ENCODE data around the gene COL9A1.

The COL9A1 gene

DNA sequence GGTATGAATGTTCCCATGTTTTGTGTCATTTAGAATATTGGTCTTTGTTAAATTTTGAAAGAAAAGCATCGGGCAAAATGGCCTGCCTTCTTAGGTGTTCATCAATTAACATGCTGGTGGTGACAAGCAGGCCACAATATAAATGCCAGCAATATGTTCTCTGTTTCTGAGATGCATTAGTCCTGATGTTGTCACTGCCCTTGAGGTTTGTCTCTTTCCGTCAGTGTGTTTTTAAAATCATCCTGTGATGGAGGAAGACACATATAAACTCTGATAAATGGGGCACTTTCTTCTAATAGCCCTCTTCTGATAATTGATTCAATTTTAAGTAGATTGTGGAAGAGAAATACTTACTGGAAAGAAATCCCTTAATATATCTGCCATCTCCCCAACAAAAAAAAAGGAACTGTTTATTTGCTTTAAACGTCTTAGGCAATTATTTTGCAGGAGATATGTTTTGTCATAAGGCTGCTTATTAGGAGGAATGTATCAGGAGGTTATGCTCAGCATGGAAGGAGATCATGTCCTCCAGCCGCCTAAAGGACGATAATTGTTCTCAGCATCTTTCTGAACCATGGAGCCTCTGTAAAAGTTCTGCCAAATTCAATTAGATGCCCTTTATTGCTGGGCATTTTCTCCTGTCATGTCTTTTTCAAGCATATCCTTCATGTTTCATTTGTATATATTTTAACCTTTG is 134.1 kb downstream of the COL9A1 start:
- DNase-seq = no peak
